Measurements from ENCODE around the gene ANAPC7. TPM values are rescaled to one million over a fixed set of nuclear protein-coding genes. Genes with fewer than 3 reads are reported as not detected.

ANAPC7 gene
- total RNA-seq, 2 donors from 2014 or later: 25.9 to 45.8 TPM

GRCh38 chr12:110371408-110372055 is 32.0 kb downstream of the ANAPC7 start:
- no peak for TF ChIP-seq CTCF (IDR thresholded peaks at IDR 0.05)
- TF ChIP-seq POLR2A (IDR thresholded peaks at IDR 0.05): no peak
- Histone ChIP-seq H3K27ac (no peak overlapping the region), H3K36me3 (replicated peaks in 1 of 2; ENCODE audit: insufficient read depth in 1 of 2, low read depth in 2 of 2) (peaks cover 8 to 15% of the 10 kb centered on the region in 2 donors), H3K9me3 (no peaks in the 10 kb centered on the region), H3K27me3 (no peaks in the 10 kb centered on the region), H3K4me3 (no peak overlapping the region), H3K4me1 (no peaks in the 10 kb centered on the region)
- ATAC-seq: no peak
- intact Hi-C loops (cut with DNase I): no loop called here
- 50 to 76% methylated on average over 2 to 13 of the region's 13 CpGs for WGBS, 2 donors
- DNase-seq: no peak

GRCh38 chr12:110370732-110371231 is 32.7 kb downstream of the ANAPC7 start:
- H3K36me3 ChIP-seq (replicated peaks in 1 of 2; ENCODE audit: insufficient read depth in 1 of 2, low read depth in 2 of 2): peaks cover 8 to 11% of the 10 kb centered on the region in 2 donors
- DNase-seq (no peak), ATAC-seq (no peak)
- no peaks in the 10 kb centered on the region for H3K27me3 ChIP-seq
- no peak overlapping the region for H3K4me3 ChIP-seq
- TF ChIP-seq POLR2A (IDR thresholded peaks at IDR 0.05) (no peak), CTCF (IDR thresholded peaks at IDR 0.05) (no peak)
- no peak overlapping the region for H3K27ac ChIP-seq
- WGBS, 2 donors: 80 to 83% methylated on average over 1 to 13 of the region's 13 CpGs
- intact Hi-C loops (cut with DNase I): no loop called here
- H3K9me3 ChIP-seq: no peaks in the 10 kb centered on the region
- no peaks in the 10 kb centered on the region for H3K4me1 ChIP-seq

- Histone ChIP-seq H3K36me3 (replicated peaks in 1 of 2; ENCODE audit: insufficient read depth in 1 of 2, low read depth in 2 of 2) (peaks cover 6 to 8% of the 10 kb centered on the region in 2 donors), H3K27me3 (no peaks in the 10 kb centered on the region), H3K4me1 (no peaks in the 10 kb centered on the region), H3K27ac (no peak overlapping the region), H3K9me3 (no peaks in the 10 kb centered on the region), H3K4me3 (no peak overlapping the region)
- WGBS, 2 donors: 95 to 99% methylated on average over 8 of the region's 8 CpGs
- TF ChIP-seq POLR2A (IDR thresholded peaks at IDR 0.05) (no peak), CTCF (IDR thresholded peaks at IDR 0.05) (no peak)
- intact Hi-C loops (cut with DNase I): no loop called here
- ATAC-seq (no peak), DNase-seq (no peak)
Observed at GRCh38 chr12:110369992-110370391, 33.5 kb downstream of the ANAPC7 start.

GRCh38 chr12:110367181-110367864 is 36.2 kb downstream of the ANAPC7 start:
- no peak for ATAC-seq
- 81 to 88% methylated on average over 15 of the region's 15 CpGs for WGBS, 2 donors

More at GRCh38 chr12:110367181-110367864, 36.2 kb downstream of the ANAPC7 start:
- Histone ChIP-seq H3K4me3 (no peak overlapping the region), H3K36me3 (replicated peaks in 1 of 2; ENCODE audit: insufficient read depth in 1 of 2, low read depth in 2 of 2) (peaks cover 0 to 3% of the 10 kb centered on the region in 2 donors), H3K27ac (no peak overlapping the region), H3K9me3 (no peaks in the 10 kb centered on the region), H3K4me1 (no peaks in the 10 kb centered on the region), H3K27me3 (no peaks in the 10 kb centered on the region)
- no peak for TF ChIP-seq POLR2A (IDR thresholded peaks at IDR 0.05)
- no peak for TF ChIP-seq CTCF (IDR thresholded peaks at IDR 0.05)
- no peak for DNase-seq
- intact Hi-C loops (cut with DNase I): no loop called here

Data from body of pancreas (tissue), 4 donors.